HepG2 (cell line): ENCODE measurements around the gene BCAR3. TPM values are rescaled to one million over a fixed set of nuclear protein-coding genes. Genes with fewer than 3 reads are reported as not detected.

Experiments used
- BRD4 ChIP-seq: sonication (generic); formaldehyde crosslinking; IDR thresholded peaks from 2 replicates; pipeline ENCODE4 v1.4.0; 2020; ENCODE audit warnings: missing genetic modification reagents
- CEBPG ChIP-seq: IDR thresholded peaks from 2 replicates; pipeline ENCODE4 v1.6.1; 2016
- FOSL2 ChIP-seq: sonication (generic); formaldehyde crosslinking; IDR thresholded peaks from 2 replicates; pipeline ENCODE4 v1.4.0; 2020; ENCODE audit warnings: missing genetic modification reagents
- HNF4G ChIP-seq, 2 experiments: sonication (generic) in 1 of 2; formaldehyde crosslinking in 1 of 2; IDR thresholded peaks; 2 replicates each; pipeline versions ENCODE4 v1.4.0 to v1.6.1; 2011 to 2020; ENCODE audit warnings: borderline replicate concordance in 2 of 2, low read depth in 2 of 2, mild to moderate bottlenecking in 2 of 2, low read length in 1 of 2, missing genetic modification reagents in 1 of 2, moderate library complexity in 1 of 2
- MIER2 ChIP-seq: IDR thresholded peaks from 2 replicates; pipeline ENCODE4 v1.6.1; 2016; ENCODE audit warnings: missing biosample characterization, missing genetic modification reagents
- MIXL1 ChIP-seq: IDR thresholded peaks from 2 replicates; pipeline ENCODE4 v1.6.1; 2016
- MXD4 ChIP-seq: IDR thresholded peaks from 2 replicates; pipeline ENCODE4 v1.6.1; 2016; ENCODE audit warnings: mild to moderate bottlenecking, missing biosample characterization, missing genetic modification reagents
- NR2F1 ChIP-seq, 2 experiments: fragments of 450-650 bp in 1 of 2; formaldehyde crosslinking in 1 of 2; IDR thresholded peaks; 2 replicates each; pipeline versions ENCODE4 v1.5.0 to v1.6.1; 2016 to 2020; ENCODE audit warnings: mild to moderate bottlenecking in 1 of 2, missing compliant biosample characterization in 1 of 2, missing genetic modification reagents in 1 of 2, moderate library complexity in 1 of 2
- ONECUT2 ChIP-seq: sonication (generic); formaldehyde crosslinking; IDR thresholded peaks from 2 replicates; pipeline ENCODE4 v1.4.0; 2020; ENCODE audit warnings: missing genetic modification reagents
- PAF1 ChIP-seq: IDR thresholded peaks from 2 replicates; pipeline ENCODE4 v1.6.1; 2016; ENCODE audit warnings: missing genetic modification reagents, missing compliant biosample characterization
- PHF8 ChIP-seq: sonication (generic); formaldehyde crosslinking; IDR thresholded peaks from 2 replicates; pipeline ENCODE4 v1.5.0; 2020; ENCODE audit warnings: missing genetic modification reagents
- SKI ChIP-seq: fragments of 450-650 bp; IDR thresholded peaks from one replicate; pipeline ENCODE4 v1.6.1; 2018; ENCODE audit warnings: mild to moderate bottlenecking; ENCODE audit not compliant: partially characterized antibody
- SP1 ChIP-seq, 2 experiments: fragments of 450-650 bp in 1 of 2; sonication (generic) in 1 of 2; formaldehyde crosslinking in 1 of 2; IDR thresholded peaks; 2 replicates each; pipeline versions ENCODE4 v1.4.0 to v1.6.1; 2016 to 2020; ENCODE audit warnings: missing genetic modification reagents in 1 of 2
- SPEN ChIP-seq: sonication (generic); formaldehyde crosslinking; IDR thresholded peaks from 2 replicates; pipeline ENCODE4 v1.5.1; 2020; ENCODE audit warnings: low read depth, mild to moderate bottlenecking, missing genetic modification reagents
- TCF7 ChIP-seq: sonication (generic); IDR thresholded peaks from 2 replicates; pipeline ENCODE4 v1.6.1; 2016; ENCODE audit warnings: antibody characterized with exemption, low read depth
- ZBTB37 ChIP-seq: sonication (generic); formaldehyde crosslinking; IDR thresholded peaks from 2 replicates; pipeline ENCODE4 v1.4.0; 2020; ENCODE audit warnings: mild to moderate bottlenecking, missing genetic modification reagents
- ZNF350 ChIP-seq: sonication (generic); formaldehyde crosslinking; IDR thresholded peaks from 2 replicates; pipeline ENCODE4 v1.4.0; 2020; ENCODE audit warnings: mild to moderate bottlenecking, low read depth, missing genetic modification reagents, borderline replicate concordance
- ZNF451 ChIP-seq: sonication (generic); formaldehyde crosslinking; IDR thresholded peaks from 2 replicates; pipeline ENCODE4 v1.5.0; 2020; ENCODE audit warnings: mild to moderate bottlenecking, missing genetic modification reagents
- ZNF546 ChIP-seq: sonication (generic); formaldehyde crosslinking; conservative IDR thresholded peaks from 2 replicates; pipeline ENCODE4 v1.8.1; 2023; ENCODE audit warnings: mild to moderate bottlenecking, missing genetic modification reagents
- ZNF556 ChIP-seq: sonication (generic); formaldehyde crosslinking; IDR thresholded peaks from 2 replicates; pipeline ENCODE4 v1.4.0; 2020; ENCODE audit warnings: mild to moderate bottlenecking, missing genetic modification reagents, borderline replicate concordance
- ZNF562 ChIP-seq: sonication (generic); formaldehyde crosslinking; IDR thresholded peaks from 2 replicates; pipeline ENCODE4 v1.8.0; 2022; ENCODE audit warnings: missing genetic modification reagents, borderline replicate concordance
- ZNF644 ChIP-seq: IDR thresholded peaks from 2 replicates; pipeline ENCODE4 v1.6.1; 2016; ENCODE audit warnings: low read depth
- ZSCAN31 ChIP-seq: sonication (generic); formaldehyde crosslinking; IDR thresholded peaks from 2 replicates; pipeline ENCODE4 v1.5.0; 2020; ENCODE audit warnings: low read depth, mild to moderate bottlenecking, missing genetic modification reagents
- polyA plus RNA-seq, 8 experiments: library from polyadenylated mRNA; depleted of rRNA in 3 of 8; stranded (reverse) in 7 of 8; unstranded in 1 of 8; fragments of >200 nt; fragmentation: Illumina TruSeq in 4 of 8; extraction: Trizol in 4 of 8; gene quantifications; 2 replicates each; pipeline versions ENCODE4 v1.2.1 to v1.2.3, GENCODE V29; 2011 to 2016; ENCODE audit warnings: low read depth in 4 of 8, missing spikeins in 1 of 8, mixed read lengths in 1 of 8; ENCODE audit not compliant: insufficient read depth in 1 of 8
- total RNA-seq, 5 experiments: library from RNA; depleted of rRNA; stranded (reverse); fragments of >200 nt; fragmentation: Illumina TruSeq; extraction: Trizol; gene quantifications; 2 replicates each; pipeline ENCODE4 v1.2.3, GENCODE V29; 2016; ENCODE audit warnings: low read depth in 1 of 5
- TF ChIP-seq, protein P1 (sequence below): IDR thresholded peaks from 2 replicates; pipeline ENCODE4 v1.6.1; 2016; ENCODE audit warnings: low read depth
- TF ChIP-seq, protein P2 (sequence below): sonication (generic); formaldehyde crosslinking; IDR thresholded peaks from 2 replicates; pipeline ENCODE4 v1.8.0; 2022; ENCODE audit warnings: missing genetic modification reagents, mild to moderate bottlenecking, moderate library complexity, borderline replicate concordance

Gene BCAR3
- total and polyA plus RNA-seq, 2 of the 13 experiments (the other 11 are each of a cell fraction or from before 2014, with no cell fraction given): 3.6 to 4.8 TPM

DNA sequence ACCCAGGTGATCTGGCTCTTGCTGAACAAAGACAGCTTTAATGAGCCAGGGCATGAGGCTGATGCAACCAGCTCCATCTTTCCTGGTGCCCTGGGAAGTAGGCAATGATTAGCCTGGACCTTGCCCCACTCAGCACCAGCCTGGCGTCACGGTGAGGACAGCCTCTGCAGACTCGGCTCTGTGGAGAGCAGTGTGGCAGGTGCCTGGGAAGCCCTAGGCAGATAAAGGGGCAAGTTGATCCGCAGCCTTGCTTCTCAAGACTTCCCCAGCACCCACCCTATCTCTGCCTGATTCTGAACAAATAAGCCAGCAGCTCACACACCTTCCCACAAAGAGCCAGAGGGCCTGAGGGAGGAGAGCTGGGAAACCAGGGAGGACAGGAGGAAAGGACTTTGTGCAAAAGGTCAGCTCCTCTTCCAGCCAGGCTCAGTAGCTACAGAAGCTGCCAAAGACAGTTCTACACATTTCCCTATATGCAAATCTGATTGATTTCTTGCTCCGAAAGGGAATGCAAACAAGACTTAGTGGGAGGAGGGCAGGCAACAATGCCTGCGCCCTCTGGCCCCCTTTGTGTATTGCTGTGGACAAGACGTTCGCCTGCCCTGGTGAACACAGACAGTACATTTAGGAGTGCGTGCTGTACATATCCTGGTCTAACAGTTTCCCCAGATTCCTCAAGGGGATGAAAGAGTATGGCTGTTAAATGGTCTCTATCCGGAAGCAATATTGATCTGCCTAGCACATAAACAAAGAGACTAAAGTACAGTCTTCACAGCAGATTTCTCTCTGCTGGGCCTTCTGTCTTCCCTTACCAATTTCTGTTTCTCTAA lies 63.8 kb downstream of the BCAR3 start (continued):
- peak; percentile 60; the same call in 1 of the 2 replicates for TF ChIP-seq BRD4 (CRISPR knock-in tag)
- TF ChIP-seq ZNF546 (CRISPR knock-in tag): peak; percentile 56; the same call in 1 of the 2 replicates
- TF ChIP-seq ONECUT2: peak; percentile 93
- peak; percentile 50 for TF ChIP-seq PHF8 (CRISPR knock-in tag)
- TF ChIP-seq TCF7: peak; percentile 89
- no peak for TF ChIP-seq PAF1
- TF ChIP-seq SKI: peak; percentile 30
- no peak; a peak in 1 of 4 replicates for TF ChIP-seq NR2F1 (CRISPR knock-in tag; IDR thresholded peaks at IDR 0.05)
- peak; percentile 44; the same call in 1 of the 2 replicates for TF ChIP-seq ZNF556 (CRISPR knock-in tag)
- TF ChIP-seq ZNF350 (CRISPR knock-in tag): peak; percentile 82
- peak; percentile 65; the same call in 1 of the 2 replicates for TF ChIP-seq MIER2 (CRISPR knock-in tag)
- peak; percentile 70; the same call in 1 of the 2 replicates for TF ChIP-seq ZNF644 (CRISPR knock-in tag)
- TF ChIP-seq, protein P1, sequence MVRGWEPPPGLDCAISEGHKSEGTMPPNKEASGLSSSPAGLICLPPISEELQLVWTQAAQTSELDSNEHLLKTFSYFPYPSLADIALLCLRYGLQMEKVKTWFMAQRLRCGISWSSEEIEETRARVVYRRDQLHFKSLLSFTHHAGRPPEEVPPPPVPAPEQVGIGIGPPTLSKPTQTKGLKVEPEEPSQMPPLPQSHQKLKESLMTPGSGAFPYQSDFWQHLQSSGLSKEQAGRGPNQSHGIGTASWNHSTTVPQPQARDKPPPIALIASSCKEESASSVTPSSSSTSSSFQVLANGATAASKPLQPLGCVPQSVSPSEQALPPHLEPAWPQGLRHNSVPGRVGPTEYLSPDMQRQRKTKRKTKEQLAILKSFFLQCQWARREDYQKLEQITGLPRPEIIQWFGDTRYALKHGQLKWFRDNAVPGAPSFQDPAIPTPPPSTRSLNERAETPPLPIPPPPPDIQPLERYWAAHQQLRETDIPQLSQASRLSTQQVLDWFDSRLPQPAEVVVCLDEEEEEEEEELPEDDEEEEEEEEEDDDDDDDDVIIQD: peak; percentile 69
- peak; percentile 25; the same call in 1 of the 2 replicates for TF ChIP-seq SPEN (CRISPR knock-in tag)
- TF ChIP-seq MIXL1 (CRISPR knock-in tag): peak; percentile 77
- peak; percentile 82 for TF ChIP-seq FOSL2 (CRISPR knock-in tag)
- peak; percentile 7; the same call in 1 of the 2 replicates for TF ChIP-seq ZSCAN31 (CRISPR knock-in tag)
- no peak for TF ChIP-seq SP1 (IDR thresholded peaks at IDR 0.05)
- TF ChIP-seq SP1 (CRISPR knock-in tag; IDR thresholded peaks at IDR 0.05): peak; percentile 51
- TF ChIP-seq, protein P2, sequence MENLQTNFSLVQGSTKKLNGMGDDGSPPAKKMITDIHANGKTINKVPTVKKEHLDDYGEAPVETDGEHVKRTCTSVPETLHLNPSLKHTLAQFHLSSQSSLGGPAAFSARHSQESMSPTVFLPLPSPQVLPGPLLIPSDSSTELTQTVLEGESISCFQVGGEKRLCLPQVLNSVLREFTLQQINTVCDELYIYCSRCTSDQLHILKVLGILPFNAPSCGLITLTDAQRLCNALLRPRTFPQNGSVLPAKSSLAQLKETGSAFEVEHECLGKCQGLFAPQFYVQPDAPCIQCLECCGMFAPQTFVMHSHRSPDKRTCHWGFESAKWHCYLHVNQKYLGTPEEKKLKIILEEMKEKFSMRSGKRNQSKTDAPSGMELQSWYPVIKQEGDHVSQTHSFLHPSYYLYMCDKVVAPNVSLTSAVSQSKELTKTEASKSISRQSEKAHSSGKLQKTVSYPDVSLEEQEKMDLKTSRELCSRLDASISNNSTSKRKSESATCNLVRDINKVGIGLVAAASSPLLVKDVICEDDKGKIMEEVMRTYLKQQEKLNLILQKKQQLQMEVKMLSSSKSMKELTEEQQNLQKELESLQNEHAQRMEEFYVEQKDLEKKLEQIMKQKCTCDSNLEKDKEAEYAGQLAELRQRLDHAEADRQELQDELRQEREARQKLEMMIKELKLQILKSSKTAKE (CRISPR knock-in tag): peak; percentile 75
- peak; percentile 74 for TF ChIP-seq HNF4G (IDR thresholded peaks at IDR 0.05; ENCODE audit: borderline replicate concordance, low read depth, low read length)
- TF ChIP-seq HNF4G (CRISPR knock-in tag; IDR thresholded peaks at IDR 0.05; ENCODE audit: borderline replicate concordance, low read depth): peak; percentile 83
- TF ChIP-seq ZNF562 (CRISPR knock-in tag): no peak
- peak; percentile 96 for TF ChIP-seq ZBTB37 (CRISPR knock-in tag)
- peak; percentile 99 for TF ChIP-seq CEBPG
- TF ChIP-seq ZNF451 (CRISPR knock-in tag): no peak; the same call in 1 of the 2 replicates
- TF ChIP-seq MXD4 (CRISPR knock-in tag): 0 out of 2 replicates have a peak, but pooled peaks have one; percentile 49
